ENCODE measurements around the gene TBCD.
"Not testable (repeated sequence)": the region's sequence is repeated elsewhere in the genome, so short reads cannot be mapped to it uniquely, and the experiment has no call there.

Gene TBCD

GRCh38 chr17:82979718-82980117, 227.9 kb downstream of the TBCD start:
- DNase-seq = no peak

- no peak for DNase-seq
Measured at GRCh38 chr17:82980632-82981031, 228.8 kb downstream of the TBCD start.

GRCh38 chr17:82981141-82981730, 229.4 kb downstream of the TBCD start:
- no peak for DNase-seq

- DNase-seq = no peak
Measured at GRCh38 chr17:82983510-82984248, 231.8 kb downstream of the TBCD start.

- not testable (repeated sequence) for DNase-seq
Measured at GRCh38 chr17:82984249-82984617, 232.4 kb downstream of the TBCD start.

- no peak for DNase-seq
Measured at GRCh38 chr17:82984751-82985427, 233.0 kb downstream of the TBCD start.

- DNase-seq = no peak
Measured at GRCh38 chr17:82985428-82985805, 233.6 kb downstream of the TBCD start.

GRCh38 chr17:82985973-82986372, 234.1 kb downstream of the TBCD start:
- peak; percentile 37 for DNase-seq

- not testable (repeated sequence) for DNase-seq
Measured at GRCh38 chr17:82989051-82989450, 237.2 kb downstream of the TBCD start.

- DNase-seq = no peak
Measured at GRCh38 chr17:82989881-82990280, 238.0 kb downstream of the TBCD start.

- DNase-seq = no peak
Measured at GRCh38 chr17:82993005-82993404, 241.1 kb downstream of the TBCD start.

Measured in stimulated activated CD4-positive, alpha-beta T cell treated with anti-CD3 and anti-CD28 coated beads, Interleukin-4, amount 100 ng/mL, for 1 hour (primary cell).